Frontal cortex (tissue), 4 donors: ENCODE data around the gene RBM4B. TPM values are rescaled to one million over a fixed set of nuclear protein-coding genes. Genes with fewer than 3 reads are reported as not detected.
A peak's percentile ranks its signal among the peaks of the same experiment; 100 is the strongest.
"Not testable (repeated sequence)": the region's sequence is repeated elsewhere in the genome, so short reads cannot be mapped to it uniquely, and the experiment has no call there.

ENCODE experiments used
- DNase-seq, 2 donors: peaks; one replicate each; pipeline ENCODE4 v3.0.0; 2012; ENCODE audit warnings: low spot score in 2 of 2
- FAIRE-seq: peaks from 2 replicates; lab custom pipeline; 2012; peaks lifted over from hg19 to GRCh38; lab: Jason Lieb, UNC
- total RNA-seq: library from RNA; depleted of rRNA; stranded (reverse); fragments of >200 nt; gene quantifications from one replicate; pipeline ENCODE4 v1.2.3, GENCODE V29; 2014
- donor health status: control.
- donor health status: control.
- donor health status: control.

The RBM4B gene
- total RNA-seq, 1 donor from 2014 or later: 102 TPM

GRCh38 chr11:66651016-66651415, 26.7 kb downstream of the RBM4B start:
- FAIRE-seq: no peak
- DNase-seq: no peak

- DNase-seq (no peak), FAIRE-seq (no peak)
These were observed 27.8 kb downstream of the RBM4B start for GRCh38 chr11:66649903-66650302.

GRCh38 chr11:66646828-66647227, 30.9 kb downstream of the RBM4B start:
- no peak for FAIRE-seq
- no peak for DNase-seq

GRCh38 chr11:66643745-66644437, 33.8 kb downstream of the RBM4B start:
- DNase-seq: no peak
- FAIRE-seq: no peak

- FAIRE-seq (no peak), DNase-seq (no peak)
These were observed 35.9 kb downstream of the RBM4B start for GRCh38 chr11:66641834-66642233.

DNA sequence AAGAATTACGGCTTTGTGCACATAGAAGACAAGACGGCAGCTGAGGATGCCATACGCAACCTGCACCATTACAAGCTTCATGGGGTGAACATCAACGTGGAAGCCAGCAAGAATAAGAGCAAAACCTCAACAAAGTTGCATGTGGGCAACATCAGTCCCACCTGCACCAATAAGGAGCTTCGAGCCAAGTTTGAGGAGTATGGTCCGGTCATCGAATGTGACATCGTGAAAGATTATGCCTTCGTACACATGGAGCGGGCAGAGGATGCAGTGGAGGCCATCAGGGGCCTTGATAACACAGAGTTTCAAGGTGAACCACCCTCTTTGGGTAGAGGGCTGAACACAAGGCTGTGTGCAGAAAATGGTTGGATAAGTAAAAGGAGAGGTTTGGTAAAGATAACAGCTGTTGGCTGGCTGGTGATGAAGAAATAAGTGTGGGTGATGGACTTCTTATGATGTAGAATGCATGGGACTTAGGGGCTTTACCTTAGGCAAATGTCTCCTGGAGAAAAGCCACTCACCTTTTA, 37.8 kb downstream of the RBM4B start:
- FAIRE-seq, DNase-seq: not testable (repeated sequence)

DNA sequence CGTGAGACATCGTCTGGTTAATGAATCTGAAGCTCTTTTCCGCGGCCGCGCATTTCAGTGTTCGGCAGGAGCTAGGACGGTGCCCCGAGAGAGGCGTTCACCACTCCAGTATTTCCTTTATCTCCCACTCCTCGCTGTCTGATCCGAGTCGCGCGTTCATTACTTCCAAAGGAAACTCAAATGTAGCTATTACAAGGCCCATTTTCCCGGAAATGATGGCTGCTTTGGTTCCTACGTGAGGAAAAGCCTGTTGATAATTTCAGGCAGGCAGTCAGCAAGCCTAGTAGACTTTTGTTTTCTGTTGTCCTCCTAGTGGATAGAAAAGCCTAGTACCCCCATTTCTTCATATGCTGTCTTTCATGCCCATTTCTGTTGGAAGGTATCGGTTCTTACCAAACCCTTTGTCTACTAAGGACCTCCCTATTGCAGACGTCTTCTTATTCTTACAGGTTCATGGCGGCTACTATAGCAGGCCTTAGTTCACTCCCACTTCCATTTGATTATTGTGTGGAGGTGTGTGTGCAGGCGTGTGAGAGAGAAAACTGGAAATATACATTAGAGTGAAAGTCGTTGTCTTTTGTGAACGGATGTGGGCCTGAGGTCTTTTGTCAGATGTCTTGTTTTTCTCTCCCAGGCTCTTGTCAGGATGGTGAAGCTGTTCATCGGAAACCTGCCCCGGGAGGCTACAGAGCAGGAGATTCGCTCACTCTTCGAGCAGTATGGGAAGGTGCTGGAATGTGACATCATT, 38.4 kb downstream of the RBM4B start:
- DNase-seq (no peak), FAIRE-seq (no peak)

DNA sequence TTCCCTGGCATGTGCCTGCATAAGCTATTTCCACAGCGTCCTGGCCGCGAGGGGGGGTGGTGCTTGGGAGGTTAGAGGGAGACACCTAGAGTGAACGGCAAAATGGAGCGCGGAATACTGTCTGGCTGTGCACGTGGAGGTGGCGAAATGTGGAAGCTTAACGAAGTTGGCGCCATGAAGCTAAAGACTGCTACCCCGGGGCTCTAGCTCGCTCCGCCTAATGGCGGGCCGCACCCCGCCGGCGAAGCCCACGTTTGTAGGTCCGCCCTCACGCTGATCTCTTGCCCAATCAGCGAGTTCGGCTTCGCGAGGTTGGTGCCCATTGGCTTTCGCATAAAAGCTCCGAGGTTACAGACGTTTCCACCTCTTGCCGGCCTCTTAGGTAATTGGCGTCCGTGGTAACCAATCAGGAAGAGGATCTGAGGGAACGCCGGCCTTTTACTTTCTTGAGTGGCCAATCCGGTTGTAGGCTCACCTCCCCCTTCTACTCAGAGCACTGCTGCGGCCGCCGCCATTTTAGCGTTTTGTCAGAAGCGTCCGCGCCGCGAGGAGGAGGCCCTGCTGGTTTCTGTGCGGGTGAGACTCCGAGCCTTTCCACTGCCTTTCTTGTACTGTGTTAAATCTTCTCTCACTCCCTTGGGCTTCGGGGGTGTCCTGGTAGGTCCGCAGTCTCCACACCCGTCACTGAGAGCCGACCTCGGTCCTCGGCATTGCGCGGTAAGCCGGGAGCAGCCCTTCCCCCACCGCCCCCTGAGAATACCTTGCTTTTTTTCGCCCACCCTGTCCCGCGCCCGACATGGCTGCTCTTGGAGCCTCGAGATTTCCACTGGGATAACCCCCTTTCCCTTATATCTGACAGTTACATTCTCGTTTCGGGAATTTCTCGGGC, 39.3 kb downstream of the RBM4B start, which contains the start of gene RBM4:
TSS of gene RBM4 (plus strand) at position 527 of the 889 bp plus-strand sequence. CDS start 1,009 bp downstream, outside the sequence.
- DNase-seq (peak; percentile 85 to 95), FAIRE-seq (peak; percentile 87)

- DNase-seq (no peak), FAIRE-seq (no peak)
These were observed 40.0 kb downstream of the RBM4B start for GRCh38 chr11:66637557-66638176.

DNA sequence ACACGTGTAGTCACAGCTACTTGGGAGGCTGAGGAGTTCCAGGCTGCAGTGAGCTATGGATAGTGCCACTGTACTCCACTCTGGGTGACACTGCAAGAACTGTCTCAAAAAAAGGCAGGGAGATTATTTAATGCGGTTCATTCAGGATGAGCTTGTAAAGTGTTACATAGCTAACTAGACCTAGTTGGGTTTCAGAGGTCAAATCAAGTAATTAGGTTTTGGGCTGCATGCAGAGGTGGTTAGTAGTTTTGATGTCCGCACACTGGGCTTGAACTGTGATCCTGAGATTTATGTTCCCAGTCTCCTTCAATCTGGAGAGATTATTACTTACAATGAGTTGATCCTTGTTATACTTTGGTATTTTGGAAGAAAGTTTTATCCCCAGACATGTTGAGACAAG, 41.3 kb downstream of the RBM4B start:
- no peak for FAIRE-seq
- no peak for DNase-seq

DNA sequence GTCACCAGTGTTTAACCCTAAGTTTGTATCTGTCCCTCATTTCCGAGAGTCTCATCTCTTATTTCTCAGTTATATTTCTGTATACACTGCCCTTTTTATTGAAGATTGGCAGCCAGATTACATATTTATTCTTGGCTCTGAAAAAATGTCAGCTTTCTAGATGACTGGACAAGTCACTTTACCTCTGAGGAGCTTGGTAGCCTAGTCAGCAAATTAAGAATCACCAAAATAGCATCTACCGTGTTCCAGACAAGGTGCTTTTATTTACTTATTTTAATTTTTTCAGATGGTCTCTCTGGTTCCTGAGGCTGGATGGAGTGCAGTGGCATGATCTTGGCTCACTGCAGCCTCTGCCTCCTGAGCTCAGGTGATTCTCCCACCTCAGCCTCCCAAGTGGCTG, 44.7 kb downstream of the RBM4B start:
- no peak for DNase-seq
- no peak for FAIRE-seq

DNA sequence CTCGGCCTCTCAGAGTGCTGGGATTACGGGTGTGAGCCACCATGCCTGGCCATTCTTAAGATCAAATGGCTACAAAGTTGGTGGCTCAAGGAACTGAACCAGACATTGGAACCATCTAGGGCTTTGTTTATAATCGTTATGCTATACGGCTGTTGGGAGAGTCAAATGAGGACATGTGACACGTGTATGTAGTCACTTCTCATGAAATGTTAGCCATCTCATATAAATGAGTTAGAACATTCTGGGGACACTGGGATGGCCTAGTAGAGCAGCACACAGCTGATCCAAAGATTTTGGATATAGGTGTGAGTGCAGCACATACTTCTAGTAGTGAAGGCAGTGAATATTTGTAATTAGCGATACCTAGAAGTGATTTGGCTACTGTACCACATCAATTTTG, 45.8 kb downstream of the RBM4B start:
- FAIRE-seq: no peak
- DNase-seq: no peak

GRCh38 chr11:66629356-66629755, 48.3 kb downstream of the RBM4B start:
- FAIRE-seq: no peak

GRCh38 chr11:66628061-66628603, 49.6 kb downstream of the RBM4B start:
- DNase-seq: no peak
- no peak for FAIRE-seq

More at GRCh38 chr11:66629356-66629755, 48.3 kb downstream of the RBM4B start:
- no peak for DNase-seq

DNA sequence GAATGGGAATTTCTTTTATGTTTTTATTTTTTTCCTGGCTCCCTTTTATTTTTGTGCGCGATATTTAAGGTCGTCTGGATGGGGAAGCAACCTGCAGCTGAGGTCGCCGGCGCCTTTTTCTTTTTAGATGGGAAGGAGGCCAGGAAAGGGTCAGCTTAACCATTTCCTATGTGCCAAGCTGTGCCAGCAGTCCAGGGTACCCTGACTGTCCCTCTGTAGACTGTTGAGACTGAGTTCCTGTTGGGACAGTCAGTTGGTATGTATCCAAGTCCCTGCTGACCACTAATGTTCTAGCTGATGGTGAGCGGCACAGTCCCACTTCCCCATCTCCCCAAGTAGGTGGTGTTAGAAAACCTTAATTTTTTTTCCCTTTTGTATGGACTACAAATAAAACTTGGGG, 50.8 kb downstream of the RBM4B start:
- FAIRE-seq (no peak), DNase-seq (no peak)

DNA sequence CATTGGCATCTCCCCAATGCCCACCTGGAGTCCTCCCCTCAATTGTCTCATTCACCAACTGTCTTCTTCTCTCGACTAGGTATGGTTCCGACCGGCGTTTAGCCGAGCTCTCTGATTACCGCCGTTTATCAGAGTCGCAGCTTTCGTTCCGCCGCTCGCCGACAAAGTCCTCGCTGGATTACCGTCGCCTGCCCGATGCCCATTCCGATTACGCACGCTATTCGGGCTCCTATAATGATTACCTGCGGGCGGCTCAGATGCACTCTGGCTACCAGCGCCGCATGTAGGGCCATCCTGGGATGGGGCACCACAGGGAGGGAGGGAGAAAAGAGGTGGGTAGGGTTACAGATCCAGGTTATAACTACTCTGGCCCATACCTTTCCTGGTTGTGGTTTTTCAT, 51.3 kb downstream of the RBM4B start:
- DNase-seq: no peak
- no peak for FAIRE-seq

- no peak for FAIRE-seq
- no peak for DNase-seq
These were observed 51.9 kb downstream of the RBM4B start for GRCh38 chr11:66625752-66626149.

DNA sequence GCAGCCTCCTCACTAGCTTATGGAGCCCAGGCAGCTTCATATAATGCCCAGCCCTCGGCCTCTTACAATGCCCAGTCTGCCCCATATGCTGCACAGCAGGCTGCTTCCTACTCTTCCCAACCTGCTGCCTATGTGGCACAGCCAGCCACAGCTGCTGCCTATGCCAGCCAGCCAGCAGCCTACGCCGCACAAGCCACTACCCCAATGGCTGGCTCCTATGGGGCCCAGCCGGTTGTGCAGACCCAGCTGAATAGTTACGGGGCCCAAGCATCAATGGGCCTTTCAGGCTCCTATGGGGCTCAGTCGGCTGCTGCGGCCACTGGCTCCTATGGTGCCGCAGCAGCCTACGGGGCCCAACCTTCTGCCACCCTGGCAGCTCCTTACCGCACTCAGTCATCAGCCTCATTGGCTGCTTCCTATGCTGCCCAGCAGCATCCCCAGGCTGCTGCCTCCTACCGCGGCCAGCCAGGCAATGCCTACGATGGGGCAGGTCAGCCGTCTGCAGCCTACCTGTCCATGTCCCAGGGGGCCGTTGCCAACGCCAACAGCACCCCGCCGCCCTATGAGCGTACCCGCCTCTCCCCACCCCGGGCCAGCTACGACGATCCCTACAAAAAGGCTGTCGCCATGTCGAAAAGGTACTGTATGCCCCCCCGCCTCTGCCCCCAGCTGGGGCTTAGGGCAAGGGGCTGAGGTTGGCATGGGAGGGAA, 52.5 kb downstream of the RBM4B start:
- DNase-seq (no peak), FAIRE-seq (no peak)

GRCh38 chr11:66624450-66624849, 53.2 kb downstream of the RBM4B start:
- no peak for FAIRE-seq
- no peak for DNase-seq
